WTC11 (cell line): ENCODE results near the gene TRMT44.

Experiments used
- ATF1 ChIP-seq: sonication (generic); formaldehyde crosslinking; IDR thresholded peaks from 2 replicates; pipeline ENCODE4 v1.8.1; 2023; ENCODE audit warnings: mild to moderate bottlenecking, moderate library complexity, missing genetic modification reagents
- CREB1 ChIP-seq: sonication (generic); formaldehyde crosslinking; IDR thresholded peaks from 2 replicates; pipeline ENCODE4 v1.8.0; 2023; ENCODE audit warnings: mild to moderate bottlenecking, missing genetic modification reagents
- ZNF138 ChIP-seq: sonication (generic); formaldehyde crosslinking; conservative IDR thresholded peaks from 2 replicates; pipeline ENCODE4 v1.8.1; 2022; ENCODE audit warnings: mild to moderate bottlenecking, moderate library complexity, missing genetic modification reagents
- TF ChIP-seq, protein P1 (sequence below): fragments of 200-600 bp; IDR thresholded peaks from 2 replicates; pipeline ENCODE4 v1.8.0; 2022; ENCODE audit warnings: antibody characterized with exemption
- TF ChIP-seq, protein P2 (sequence below): sonication (generic); formaldehyde crosslinking; IDR thresholded peaks from 2 replicates; pipeline ENCODE4 v1.8.1; 2023; ENCODE audit warnings: mild to moderate bottlenecking, missing genetic modification reagents, borderline replicate concordance

DNA sequence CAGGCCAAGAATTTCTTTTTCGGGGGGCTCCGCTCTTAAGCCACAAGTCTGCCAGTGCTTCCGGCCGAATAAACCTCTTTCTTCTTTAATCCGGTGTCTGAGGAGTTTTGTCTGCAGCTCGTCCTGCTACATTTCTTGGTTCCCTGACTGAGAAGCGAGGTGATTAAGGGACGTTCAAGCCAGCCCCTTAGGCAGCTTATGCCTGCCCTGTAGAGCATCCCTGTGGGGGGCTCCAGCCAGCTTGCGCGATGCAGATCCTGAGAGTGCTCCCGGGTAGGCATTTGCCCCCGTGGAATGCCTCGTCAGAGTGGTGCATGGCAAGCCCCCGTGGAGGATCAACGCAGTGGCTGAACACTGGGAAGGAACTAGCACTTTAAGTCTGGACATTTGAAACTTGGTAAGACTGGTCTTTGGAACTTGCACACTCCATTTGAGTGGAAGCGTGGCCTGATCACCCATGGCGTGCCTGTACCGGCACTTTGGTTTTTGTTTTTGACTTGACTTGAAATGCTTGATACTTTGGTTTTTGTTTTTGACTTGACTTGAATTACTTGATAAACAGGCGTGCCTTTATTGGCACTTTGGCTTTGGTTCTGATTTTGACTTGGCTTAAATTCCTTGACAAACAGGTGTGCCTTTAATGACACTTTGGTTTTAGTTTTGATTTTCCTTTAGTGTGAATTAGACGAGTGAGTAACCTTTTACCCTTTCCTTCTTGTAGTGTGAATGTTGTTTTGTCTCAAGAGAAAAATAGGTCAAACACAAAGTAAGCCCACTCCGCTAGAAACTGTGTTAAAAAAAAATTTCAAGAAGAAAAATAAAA lies 6.1 kb upstream of the TRMT44 start:
- TF ChIP-seq ATF1 (CRISPR knock-in tag) = no peak
- TF ChIP-seq, protein P1, sequence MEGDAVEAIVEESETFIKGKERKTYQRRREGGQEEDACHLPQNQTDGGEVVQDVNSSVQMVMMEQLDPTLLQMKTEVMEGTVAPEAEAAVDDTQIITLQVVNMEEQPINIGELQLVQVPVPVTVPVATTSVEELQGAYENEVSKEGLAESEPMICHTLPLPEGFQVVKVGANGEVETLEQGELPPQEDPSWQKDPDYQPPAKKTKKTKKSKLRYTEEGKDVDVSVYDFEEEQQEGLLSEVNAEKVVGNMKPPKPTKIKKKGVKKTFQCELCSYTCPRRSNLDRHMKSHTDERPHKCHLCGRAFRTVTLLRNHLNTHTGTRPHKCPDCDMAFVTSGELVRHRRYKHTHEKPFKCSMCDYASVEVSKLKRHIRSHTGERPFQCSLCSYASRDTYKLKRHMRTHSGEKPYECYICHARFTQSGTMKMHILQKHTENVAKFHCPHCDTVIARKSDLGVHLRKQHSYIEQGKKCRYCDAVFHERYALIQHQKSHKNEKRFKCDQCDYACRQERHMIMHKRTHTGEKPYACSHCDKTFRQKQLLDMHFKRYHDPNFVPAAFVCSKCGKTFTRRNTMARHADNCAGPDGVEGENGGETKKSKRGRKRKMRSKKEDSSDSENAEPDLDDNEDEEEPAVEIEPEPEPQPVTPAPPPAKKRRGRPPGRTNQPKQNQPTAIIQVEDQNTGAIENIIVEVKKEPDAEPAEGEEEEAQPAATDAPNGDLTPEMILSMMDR = no peak
- no peak for TF ChIP-seq ZNF138 (CRISPR knock-in tag)
- no peak for TF ChIP-seq CREB1 (CRISPR knock-in tag)
- TF ChIP-seq, protein P2, sequence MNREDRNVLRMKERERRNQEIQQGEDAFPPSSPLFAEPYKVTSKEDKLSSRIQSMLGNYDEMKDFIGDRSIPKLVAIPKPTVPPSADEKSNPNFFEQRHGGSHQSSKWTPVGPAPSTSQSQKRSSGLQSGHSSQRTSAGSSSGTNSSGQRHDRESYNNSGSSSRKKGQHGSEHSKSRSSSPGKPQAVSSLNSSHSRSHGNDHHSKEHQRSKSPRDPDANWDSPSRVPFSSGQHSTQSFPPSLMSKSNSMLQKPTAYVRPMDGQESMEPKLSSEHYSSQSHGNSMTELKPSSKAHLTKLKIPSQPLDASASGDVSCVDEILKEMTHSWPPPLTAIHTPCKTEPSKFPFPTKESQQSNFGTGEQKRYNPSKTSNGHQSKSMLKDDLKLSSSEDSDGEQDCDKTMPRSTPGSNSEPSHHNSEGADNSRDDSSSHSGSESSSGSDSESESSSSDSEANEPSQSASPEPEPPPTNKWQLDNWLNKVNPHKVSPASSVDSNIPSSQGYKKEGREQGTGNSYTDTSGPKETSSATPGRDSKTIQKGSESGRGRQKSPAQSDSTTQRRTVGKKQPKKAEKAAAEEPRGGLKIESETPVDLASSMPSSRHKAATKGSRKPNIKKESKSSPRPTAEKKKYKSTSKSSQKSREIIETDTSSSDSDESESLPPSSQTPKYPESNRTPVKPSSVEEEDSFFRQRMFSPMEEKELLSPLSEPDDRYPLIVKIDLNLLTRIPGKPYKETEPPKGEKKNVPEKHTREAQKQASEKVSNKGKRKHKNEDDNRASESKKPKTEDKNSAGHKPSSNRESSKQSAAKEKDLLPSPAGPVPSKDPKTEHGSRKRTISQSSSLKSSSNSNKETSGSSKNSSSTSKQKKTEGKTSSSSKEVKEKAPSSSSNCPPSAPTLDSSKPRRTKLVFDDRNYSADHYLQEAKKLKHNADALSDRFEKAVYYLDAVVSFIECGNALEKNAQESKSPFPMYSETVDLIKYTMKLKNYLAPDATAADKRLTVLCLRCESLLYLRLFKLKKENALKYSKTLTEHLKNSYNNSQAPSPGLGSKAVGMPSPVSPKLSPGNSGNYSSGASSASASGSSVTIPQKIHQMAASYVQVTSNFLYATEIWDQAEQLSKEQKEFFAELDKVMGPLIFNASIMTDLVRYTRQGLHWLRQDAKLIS (CRISPR knock-in tag) = no peak
